Measurements from ENCODE around the gene MYO19.
"Not testable (repeated sequence)": the region's sequence is repeated elsewhere in the genome, so short reads cannot be mapped to it uniquely, and the experiment has no call there.

Gene MYO19

GRCh38 chr17:36486204-36487194 lies 48.2 kb downstream of the MYO19 start, which contains the start of gene ZNHIT3:
Gene ZNHIT3, plus strand, starts transcription at chr17:36486681. Its CDS starts 19 bp downstream, at chr17:36486700.
- peak within 1 kb of the TSS; percentile 91 for H3K4me3 ChIP-seq (ENCODE audit: low read depth, low read length)
- peaks cover 19% of the 10 kb centered on the region for H3K36me3 ChIP-seq
- no peak for TF ChIP-seq CTCF (IDR thresholded peaks at IDR 0.05; ENCODE audit: low read depth, low read length)
- peak within 1 kb of the TSS; percentile 75 for H3K27ac ChIP-seq
- no peaks in the 10 kb centered on the region for H3K27me3 ChIP-seq (ENCODE audit: insufficient read depth, low read depth, severe bottlenecking)
- H3K9me3 ChIP-seq (ENCODE audit: severe bottlenecking): peaks cover 3% of the 10 kb centered on the region
- DNase-seq: peak; percentile 92

DNA sequence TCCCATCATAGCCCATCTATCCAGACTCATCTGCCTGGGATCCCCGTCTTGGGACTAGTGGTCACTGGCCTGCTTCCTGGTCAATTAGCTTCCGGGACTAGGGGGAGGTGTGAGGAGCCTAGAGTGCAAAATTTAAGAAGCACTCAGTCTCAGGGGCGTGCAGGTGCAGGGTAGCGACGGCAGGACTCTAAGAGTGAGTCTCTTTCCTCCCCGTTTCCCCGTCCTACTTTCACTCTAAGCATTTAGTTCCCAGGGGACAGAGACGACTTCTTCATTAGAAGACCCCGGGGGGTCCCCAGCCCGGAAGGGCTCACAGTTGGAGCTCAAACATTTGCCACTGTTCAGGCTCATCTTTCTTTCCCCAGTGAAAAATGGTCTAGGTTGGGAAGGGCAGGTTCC lies 48.9 kb downstream of the MYO19 start:
- H3K9me3 ChIP-seq (ENCODE audit: severe bottlenecking): peaks cover 3% of the 10 kb centered on the region
- H3K27me3 ChIP-seq (ENCODE audit: insufficient read depth, low read depth, severe bottlenecking): no peaks in the 10 kb centered on the region
- peaks cover 12% of the 10 kb centered on the region for H3K36me3 ChIP-seq
- no peak for TF ChIP-seq CTCF (IDR thresholded peaks at IDR 0.05; ENCODE audit: low read depth, low read length)
- H3K27ac ChIP-seq: peak overlapping the region; percentile 75
- DNase-seq: no peak
- peak overlapping the region; percentile 91 for H3K4me3 ChIP-seq (ENCODE audit: low read depth, low read length)

GRCh38 chr17:36485027-36485426 lies 49.6 kb downstream of the MYO19 start:
- H3K27ac ChIP-seq: no peak overlapping the region
- peaks cover 3% of the 10 kb centered on the region for H3K9me3 ChIP-seq (ENCODE audit: severe bottlenecking)
- peaks cover 10% of the 10 kb centered on the region for H3K36me3 ChIP-seq
- no peak for TF ChIP-seq CTCF (IDR thresholded peaks at IDR 0.05; ENCODE audit: low read depth, low read length)
- no peaks in the 10 kb centered on the region for H3K27me3 ChIP-seq (ENCODE audit: insufficient read depth, low read depth, severe bottlenecking)
- DNase-seq: no peak
- H3K4me3 ChIP-seq (ENCODE audit: low read depth, low read length): no peak overlapping the region

- not testable (repeated sequence) for DNase-seq; H3K27ac ChIP-seq; H3K27me3 ChIP-seq (ENCODE audit: insufficient read depth, low read depth, severe bottlenecking); H3K9me3 ChIP-seq (ENCODE audit: severe bottlenecking); H3K4me3 ChIP-seq (ENCODE audit: low read depth, low read length)
- H3K36me3 ChIP-seq: peaks cover 10% of the 10 kb centered on the region
Observed at GRCh38 chr17:36484021-36484420, 50.6 kb downstream of the MYO19 start.

- H3K27me3 ChIP-seq (ENCODE audit: insufficient read depth, low read depth, severe bottlenecking): no peaks in the 10 kb centered on the region
- H3K27ac ChIP-seq: no peak overlapping the region
- peaks cover 3% of the 10 kb centered on the region for H3K9me3 ChIP-seq (ENCODE audit: severe bottlenecking)
- H3K4me3 ChIP-seq (ENCODE audit: low read depth, low read length): no peak overlapping the region
- no peaks in the 10 kb centered on the region for H3K36me3 ChIP-seq
- TF ChIP-seq CTCF (IDR thresholded peaks at IDR 0.05; ENCODE audit: low read depth, low read length): peak; percentile 95
- peak; percentile 82 for DNase-seq
Observed at GRCh38 chr17:36482611-36483504, 51.8 kb downstream of the MYO19 start.

DNA sequence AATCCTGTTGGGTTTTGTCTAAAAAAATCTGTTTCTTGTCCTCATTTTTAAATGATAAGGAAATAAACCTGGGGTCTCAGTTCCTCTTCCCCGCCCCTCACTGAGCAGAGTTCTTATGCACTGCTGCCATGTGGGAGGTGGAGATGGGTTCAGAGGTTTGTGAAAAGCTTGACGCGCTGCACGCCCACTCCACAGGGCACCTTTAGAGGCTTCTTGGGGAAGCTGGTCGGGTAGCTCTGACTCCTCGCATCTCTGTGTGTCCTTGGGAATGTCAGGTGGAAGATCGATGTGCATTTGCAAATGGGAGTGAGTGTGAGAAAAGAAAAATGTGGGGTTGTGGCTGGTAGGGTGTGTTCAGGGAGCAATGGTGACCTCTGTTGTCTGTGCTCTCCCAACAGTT lies 52.8 kb downstream of the MYO19 start:
- H3K27ac ChIP-seq: no peak overlapping the region
- no peaks in the 10 kb centered on the region for H3K27me3 ChIP-seq (ENCODE audit: insufficient read depth, low read depth, severe bottlenecking)
- peaks cover 3% of the 10 kb centered on the region for H3K9me3 ChIP-seq (ENCODE audit: severe bottlenecking)
- DNase-seq: no peak
- TF ChIP-seq CTCF (IDR thresholded peaks at IDR 0.05; ENCODE audit: low read depth, low read length): no peak
- H3K4me3 ChIP-seq (ENCODE audit: low read depth, low read length): no peak overlapping the region
- H3K36me3 ChIP-seq: no peaks in the 10 kb centered on the region
